NCI-H146 treated with DMSO at 0.1 percent for 48 hours (cell line): ENCODE results near the gene SEH1L.

Experiments used
- DNase-seq: peaks from one replicate; lab custom pipeline; 2025; ENCODE audit not compliant: unreplicated experiment; lab: John Stamatoyannopoulos, UW

Gene SEH1L

DNA sequence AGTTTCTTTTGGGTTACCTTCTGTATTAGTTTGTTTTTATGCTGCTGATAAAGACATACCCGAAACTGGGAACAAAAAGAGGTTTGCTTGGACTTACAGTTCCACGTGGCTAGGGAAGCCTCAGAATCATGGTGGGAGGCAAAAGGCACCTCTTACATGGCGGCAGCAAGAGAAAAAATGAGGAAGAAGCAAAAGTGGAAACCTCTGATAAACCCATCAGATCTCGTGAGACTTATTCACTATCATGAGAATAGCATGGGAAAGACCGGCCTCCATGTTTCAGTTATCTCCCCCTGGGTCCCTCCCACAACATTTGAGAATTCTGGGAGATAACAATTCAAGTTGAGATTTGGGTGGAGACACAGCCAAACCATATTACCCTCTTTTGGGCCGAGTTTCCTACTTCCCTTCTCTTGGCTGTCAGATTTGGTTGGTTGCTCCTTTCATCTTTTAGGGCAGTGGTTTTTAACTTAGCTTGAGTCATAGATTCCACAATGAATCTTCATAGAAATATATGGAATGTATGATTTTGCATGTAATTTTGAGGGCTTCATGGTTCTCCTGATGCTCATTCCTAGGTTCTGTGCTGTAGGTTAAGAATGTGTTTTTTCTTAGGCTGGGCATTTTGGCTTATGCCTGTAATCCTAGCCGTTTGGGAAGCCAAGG is 87.6 kb downstream of the SEH1L start:
- no peak for DNase-seq

DNA sequence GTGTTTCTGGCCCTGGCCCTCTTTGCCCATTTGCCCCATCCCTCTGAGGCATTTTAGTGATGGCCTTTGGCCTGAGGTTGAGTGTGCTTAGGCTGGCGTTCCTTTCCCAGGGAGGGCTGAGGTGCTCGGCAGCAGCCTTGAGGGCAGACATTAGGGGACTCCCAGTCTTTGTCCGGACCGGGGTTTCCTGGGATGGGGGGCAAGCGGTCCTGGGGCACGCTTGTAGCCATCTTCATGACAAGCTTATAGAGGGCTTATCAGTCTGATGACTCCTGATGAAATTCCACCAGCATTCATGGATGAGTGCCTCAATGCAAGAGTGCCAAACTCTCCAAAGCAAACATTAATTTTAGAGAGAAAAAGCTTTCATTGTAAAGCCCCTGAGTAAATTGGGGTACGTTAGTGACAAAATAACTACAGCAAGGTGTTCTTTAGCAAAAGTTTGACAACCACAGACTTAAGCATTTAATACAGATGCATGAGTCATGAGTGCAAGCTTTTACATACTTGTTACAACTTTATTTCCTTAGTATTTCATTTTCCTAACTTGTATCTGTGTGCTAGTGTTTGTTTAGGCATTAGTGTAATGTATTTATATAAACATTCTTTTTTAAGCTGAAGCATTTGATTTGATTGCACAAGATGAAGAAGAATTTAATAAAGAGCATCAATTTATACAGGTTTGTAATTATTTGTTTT is 89.0 kb downstream of the SEH1L start:
- no peak for DNase-seq
